NOMO-1 treated with DMSO at 0.1 percent for 48 hours (cell line): Measurements from ENCODE around the gene BCL11B.

Experiments
- DNase-seq: peaks from one replicate; lab custom pipeline; 2025; ENCODE audit not compliant: unreplicated experiment; lab: John Stamatoyannopoulos, UW

Gene BCL11B

GRCh38 chr14:99168330-99168729 is 103.7 kb downstream of the BCL11B start:
- DNase-seq: no peak

- no peak for DNase-seq
Observed at GRCh38 chr14:99166506-99166905, 105.5 kb downstream of the BCL11B start.

GRCh38 chr14:99164712-99165111 is 107.3 kb downstream of the BCL11B start:
- no peak for DNase-seq

- DNase-seq: no peak
Observed at GRCh38 chr14:99163446-99163845, 108.6 kb downstream of the BCL11B start.

GRCh38 chr14:99159341-99160340 is 112.4 kb downstream of the BCL11B start:
- no peak for DNase-seq

- DNase-seq: no peak
Observed at GRCh38 chr14:99158646-99159165, 113.3 kb downstream of the BCL11B start.

- no peak for DNase-seq
Observed at GRCh38 chr14:99158150-99158549, 113.8 kb downstream of the BCL11B start.

- DNase-seq: no peak
Observed at GRCh38 chr14:99157676-99158075, 114.3 kb downstream of the BCL11B start.

GRCh38 chr14:99157246-99157645 is 114.8 kb downstream of the BCL11B start:
- DNase-seq: no peak

GRCh38 chr14:99156814-99157213 is 115.2 kb downstream of the BCL11B start:
- DNase-seq: no peak

- DNase-seq: no peak
Observed at GRCh38 chr14:99156090-99156425, 115.9 kb downstream of the BCL11B start.

- DNase-seq: peak; percentile 3
Observed at GRCh38 chr14:99155173-99156089, 116.6 kb downstream of the BCL11B start.

GRCh38 chr14:99150236-99150635 is 121.8 kb downstream of the BCL11B start:
- no peak for DNase-seq

- DNase-seq: no peak
Observed at GRCh38 chr14:99148861-99149610, 123.0 kb downstream of the BCL11B start.

- no peak for DNase-seq
Observed at GRCh38 chr14:99148131-99148530, 123.9 kb downstream of the BCL11B start.

- no peak for DNase-seq
Observed at GRCh38 chr14:99147366-99147740, 124.6 kb downstream of the BCL11B start.

GRCh38 chr14:99146616-99147365 is 125.2 kb downstream of the BCL11B start:
- no peak for DNase-seq

- no peak for DNase-seq
Observed at GRCh38 chr14:99145307-99145706, 126.7 kb downstream of the BCL11B start.

- no peak for DNase-seq
Observed at GRCh38 chr14:99143793-99144192, 128.2 kb downstream of the BCL11B start.

GRCh38 chr14:99143126-99143525 is 128.9 kb downstream of the BCL11B start:
- no peak for DNase-seq
